Stimulated activated naive CD8-positive, alpha-beta T cell treated with anti-CD3 and anti-CD28 coated beads, Interleukin-15, Interleukin-2, amounts not matched to agents 100 ng/mL and 50 ng/mL, for 24 hours (primary cell): Measurements from ENCODE around the gene TNFRSF13B.
A peak's percentile ranks its signal among the peaks of the same experiment; 100 is the strongest.

Experiments
- H3K27ac Mint-ChIP-seq: one replicate; pipeline ENCODE4 v1.8.0; 2021; ENCODE audit warnings: mild to moderate bottlenecking, mixed read lengths
- H3K27me3 Mint-ChIP-seq: one replicate; pipeline ENCODE4 v1.8.0; 2021; ENCODE audit warnings: mixed read lengths
- H3K36me3 Mint-ChIP-seq: one replicate; pipeline ENCODE4 v1.8.0; 2021; ENCODE audit warnings: low read depth, mixed read lengths
- H3K4me1 Mint-ChIP-seq: one replicate; pipeline ENCODE4 v1.8.0; 2021; ENCODE audit warnings: low read depth, mixed read lengths
- H3K4me3 Mint-ChIP-seq: one replicate; pipeline ENCODE4 v1.8.0; 2021; ENCODE audit warnings: mild to moderate bottlenecking, mixed read lengths
- H3K9me3 Mint-ChIP-seq: one replicate; pipeline ENCODE4 v1.8.0; 2021; ENCODE audit warnings: mixed read lengths

The TNFRSF13B gene

GRCh38 chr17:16942141-16943031 lies 29.5 kb downstream of the TNFRSF13B start:
- Mint-ChIP-seq H3K36me3 (no peaks in the 10 kb centered on the region), H3K27me3 (peaks cover 3% of the 10 kb centered on the region), H3K27ac (peak overlapping the region; percentile 19), H3K9me3 (no peaks in the 10 kb centered on the region), H3K4me3 (no peak overlapping the region), H3K4me1 (no peaks in the 10 kb centered on the region)

GRCh38 chr17:16941072-16942036 lies 30.6 kb downstream of the TNFRSF13B start:
- no peaks in the 10 kb centered on the region for H3K9me3 Mint-ChIP-seq
- no peaks in the 10 kb centered on the region for H3K4me1 Mint-ChIP-seq
- peaks cover 3% of the 10 kb centered on the region for H3K27me3 Mint-ChIP-seq
- no peak overlapping the region for H3K4me3 Mint-ChIP-seq
- no peaks in the 10 kb centered on the region for H3K36me3 Mint-ChIP-seq
- H3K27ac Mint-ChIP-seq = no peak overlapping the region

- Mint-ChIP-seq H3K36me3 (no peaks in the 10 kb centered on the region), H3K4me1 (no peaks in the 10 kb centered on the region), H3K27me3 (peaks cover 3% of the 10 kb centered on the region), H3K4me3 (no peak overlapping the region), H3K9me3 (no peaks in the 10 kb centered on the region), H3K27ac (no peak overlapping the region)
Observed at GRCh38 chr17:16940116-16940881, 31.6 kb downstream of the TNFRSF13B start.

- Mint-ChIP-seq H3K27me3 (peaks cover 3% of the 10 kb centered on the region), H3K36me3 (no peaks in the 10 kb centered on the region), H3K27ac (no peak overlapping the region), H3K4me3 (no peak overlapping the region), H3K4me1 (no peaks in the 10 kb centered on the region), H3K9me3 (no peaks in the 10 kb centered on the region)
Observed at GRCh38 chr17:16939606-16940115, 32.3 kb downstream of the TNFRSF13B start.

GRCh38 chr17:16939208-16939576 lies 32.7 kb downstream of the TNFRSF13B start:
- H3K27me3 Mint-ChIP-seq = peaks cover 3% of the 10 kb centered on the region
- H3K36me3 Mint-ChIP-seq = no peaks in the 10 kb centered on the region
- H3K4me1 Mint-ChIP-seq = no peaks in the 10 kb centered on the region
- no peak overlapping the region for H3K27ac Mint-ChIP-seq
- no peaks in the 10 kb centered on the region for H3K9me3 Mint-ChIP-seq
- no peak overlapping the region for H3K4me3 Mint-ChIP-seq

GRCh38 chr17:16938496-16939207 lies 33.3 kb downstream of the TNFRSF13B start:
- Mint-ChIP-seq H3K27me3 (peaks cover 3% of the 10 kb centered on the region), H3K4me1 (no peaks in the 10 kb centered on the region), H3K9me3 (no peaks in the 10 kb centered on the region), H3K4me3 (no peak overlapping the region), H3K27ac (no peak overlapping the region), H3K36me3 (no peaks in the 10 kb centered on the region)

GRCh38 chr17:16938031-16938430 lies 33.9 kb downstream of the TNFRSF13B start:
- Mint-ChIP-seq H3K27me3 (peaks cover 3% of the 10 kb centered on the region), H3K36me3 (no peaks in the 10 kb centered on the region), H3K9me3 (no peaks in the 10 kb centered on the region), H3K27ac (no peak overlapping the region), H3K4me3 (no peak overlapping the region), H3K4me1 (no peaks in the 10 kb centered on the region)

GRCh38 chr17:16937431-16937830 lies 34.5 kb downstream of the TNFRSF13B start:
- no peaks in the 10 kb centered on the region for H3K9me3 Mint-ChIP-seq
- H3K36me3 Mint-ChIP-seq = no peaks in the 10 kb centered on the region
- H3K27ac Mint-ChIP-seq = no peak overlapping the region
- H3K4me3 Mint-ChIP-seq = no peak overlapping the region
- peaks cover 3% of the 10 kb centered on the region for H3K27me3 Mint-ChIP-seq
- H3K4me1 Mint-ChIP-seq = no peaks in the 10 kb centered on the region

- peaks cover 3% of the 10 kb centered on the region for H3K27me3 Mint-ChIP-seq
- no peak overlapping the region for H3K27ac Mint-ChIP-seq
- no peaks in the 10 kb centered on the region for H3K36me3 Mint-ChIP-seq
- H3K4me3 Mint-ChIP-seq = no peak overlapping the region
- no peaks in the 10 kb centered on the region for H3K9me3 Mint-ChIP-seq
- H3K4me1 Mint-ChIP-seq = no peaks in the 10 kb centered on the region
Observed at GRCh38 chr17:16936536-16937310, 35.2 kb downstream of the TNFRSF13B start.

GRCh38 chr17:16935786-16936185 lies 36.1 kb downstream of the TNFRSF13B start:
- H3K4me1 Mint-ChIP-seq = no peaks in the 10 kb centered on the region
- H3K27ac Mint-ChIP-seq = no peak overlapping the region
- H3K27me3 Mint-ChIP-seq = peaks cover 3% of the 10 kb centered on the region
- no peaks in the 10 kb centered on the region for H3K36me3 Mint-ChIP-seq
- H3K9me3 Mint-ChIP-seq = no peaks in the 10 kb centered on the region
- no peak overlapping the region for H3K4me3 Mint-ChIP-seq

GRCh38 chr17:16935241-16935663 lies 36.7 kb downstream of the TNFRSF13B start:
- H3K36me3 Mint-ChIP-seq = no peaks in the 10 kb centered on the region
- no peak overlapping the region for H3K4me3 Mint-ChIP-seq
- peaks cover 3% of the 10 kb centered on the region for H3K27me3 Mint-ChIP-seq
- no peaks in the 10 kb centered on the region for H3K9me3 Mint-ChIP-seq
- H3K4me1 Mint-ChIP-seq = no peaks in the 10 kb centered on the region
- no peak overlapping the region for H3K27ac Mint-ChIP-seq

- Mint-ChIP-seq H3K36me3 (no peaks in the 10 kb centered on the region), H3K27ac (no peak overlapping the region), H3K9me3 (no peaks in the 10 kb centered on the region), H3K4me3 (no peak overlapping the region), H3K27me3 (peaks cover 3% of the 10 kb centered on the region), H3K4me1 (no peaks in the 10 kb centered on the region)
Observed at GRCh38 chr17:16934836-16935235, 37.1 kb downstream of the TNFRSF13B start.

- Mint-ChIP-seq H3K9me3 (no peaks in the 10 kb centered on the region), H3K4me3 (no peak overlapping the region), H3K27me3 (peaks cover 3% of the 10 kb centered on the region), H3K27ac (no peak overlapping the region), H3K4me1 (no peaks in the 10 kb centered on the region), H3K36me3 (no peaks in the 10 kb centered on the region)
Observed at GRCh38 chr17:16934133-16934795, 37.7 kb downstream of the TNFRSF13B start.
